Measurements from ENCODE around the gene EFEMP2.

DNA sequence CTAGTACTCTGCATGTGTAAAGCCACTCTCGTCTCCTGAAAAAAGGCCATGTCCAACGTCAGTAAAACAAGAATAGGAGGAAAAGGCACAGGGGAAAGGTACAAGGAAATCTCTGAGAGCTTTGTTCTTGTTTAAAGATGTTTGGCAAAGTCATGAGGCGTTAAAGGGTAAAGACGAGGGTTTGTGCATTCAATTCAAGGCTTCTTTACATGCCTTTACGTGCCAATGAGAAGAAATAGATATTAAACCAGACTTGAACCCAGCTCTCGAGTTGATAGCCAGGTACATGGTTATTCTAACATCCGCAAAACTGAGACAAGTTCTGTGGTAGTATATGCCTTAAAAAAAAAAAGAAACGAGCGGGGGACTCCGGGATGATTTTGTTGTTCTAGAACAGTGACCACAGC lies 13.9 kb downstream of the EFEMP2 start:
- TF ChIP-seq CTCF (conservative IDR thresholded peaks at IDR 0.05; ENCODE audit: low read length) (no peak), EZH2phosphoT487 (IDR thresholded peaks at IDR 0.05; ENCODE audit: borderline replicate concordance, low read depth, low read length) (no peak)
